ENCODE results near the gene WWOX.

DNA sequence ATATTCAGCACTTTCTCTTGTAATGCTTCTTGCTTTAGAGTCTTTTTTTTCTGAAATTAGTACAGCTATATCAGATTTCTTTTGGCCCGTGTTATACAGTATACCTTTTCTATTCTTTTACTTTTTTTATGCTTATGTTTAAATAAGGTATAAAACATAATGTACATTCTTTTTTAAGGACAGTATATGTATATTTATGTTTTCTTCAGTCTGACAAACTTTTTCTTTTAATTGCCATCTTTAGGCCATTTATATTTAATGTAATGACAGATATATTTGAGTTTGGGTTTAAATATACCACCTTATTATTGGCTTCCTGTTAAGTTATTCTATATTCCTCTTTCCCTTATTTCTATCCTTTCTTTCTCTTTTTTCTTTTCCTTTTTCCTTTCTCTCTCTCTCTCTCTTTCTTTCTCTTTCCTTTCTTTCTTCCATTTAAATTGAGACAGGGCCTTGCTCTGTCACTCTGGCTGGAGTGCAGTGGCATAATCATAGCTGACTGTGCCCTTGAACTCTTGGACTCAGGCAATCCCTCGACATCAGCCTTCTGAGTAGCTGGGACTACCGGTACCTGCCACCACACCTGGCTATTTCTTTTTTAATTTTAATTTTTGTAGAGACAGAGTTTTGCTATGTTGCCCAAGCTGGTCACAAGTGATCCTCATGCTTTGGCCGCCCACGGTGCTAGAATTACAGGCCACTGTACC, 61.7 kb downstream of the WWOX start:
- TF ChIP-seq, protein P1, sequence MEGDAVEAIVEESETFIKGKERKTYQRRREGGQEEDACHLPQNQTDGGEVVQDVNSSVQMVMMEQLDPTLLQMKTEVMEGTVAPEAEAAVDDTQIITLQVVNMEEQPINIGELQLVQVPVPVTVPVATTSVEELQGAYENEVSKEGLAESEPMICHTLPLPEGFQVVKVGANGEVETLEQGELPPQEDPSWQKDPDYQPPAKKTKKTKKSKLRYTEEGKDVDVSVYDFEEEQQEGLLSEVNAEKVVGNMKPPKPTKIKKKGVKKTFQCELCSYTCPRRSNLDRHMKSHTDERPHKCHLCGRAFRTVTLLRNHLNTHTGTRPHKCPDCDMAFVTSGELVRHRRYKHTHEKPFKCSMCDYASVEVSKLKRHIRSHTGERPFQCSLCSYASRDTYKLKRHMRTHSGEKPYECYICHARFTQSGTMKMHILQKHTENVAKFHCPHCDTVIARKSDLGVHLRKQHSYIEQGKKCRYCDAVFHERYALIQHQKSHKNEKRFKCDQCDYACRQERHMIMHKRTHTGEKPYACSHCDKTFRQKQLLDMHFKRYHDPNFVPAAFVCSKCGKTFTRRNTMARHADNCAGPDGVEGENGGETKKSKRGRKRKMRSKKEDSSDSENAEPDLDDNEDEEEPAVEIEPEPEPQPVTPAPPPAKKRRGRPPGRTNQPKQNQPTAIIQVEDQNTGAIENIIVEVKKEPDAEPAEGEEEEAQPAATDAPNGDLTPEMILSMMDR (IDR thresholded peaks at IDR 0.05 in 8 of 11, conservative IDR thresholded peaks at IDR 0.05 in 3 of 11): no peak
- TF ChIP-seq POLR2AphosphoS5 (IDR thresholded peaks at IDR 0.05): no peak
